ENCODE data around the gene GOLPH3.
"Not testable (repeated sequence)": the region's sequence is repeated elsewhere in the genome, so short reads cannot be mapped to it uniquely, and the experiment has no call there.

Gene GOLPH3

DNA sequence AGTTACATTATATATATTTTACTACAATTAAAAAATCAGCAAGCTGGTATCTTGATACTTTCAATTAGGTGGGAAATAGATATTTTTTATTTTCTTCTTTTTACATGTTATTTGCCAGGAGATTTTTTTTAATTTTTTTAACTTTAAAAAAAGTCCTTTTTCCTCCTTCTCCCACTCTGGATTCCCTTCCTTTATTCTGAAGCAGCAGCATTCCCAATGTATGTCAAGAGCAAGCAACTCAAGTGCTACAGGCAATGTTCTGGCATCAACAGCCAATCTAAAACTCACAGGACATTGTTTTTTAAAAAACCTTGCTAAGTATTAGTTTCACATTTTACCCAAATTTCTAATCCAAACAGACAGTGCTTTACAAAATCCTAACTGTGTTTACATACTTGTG lies 41.4 kb downstream of the GOLPH3 start:
- DNase-seq: no peak

DNA sequence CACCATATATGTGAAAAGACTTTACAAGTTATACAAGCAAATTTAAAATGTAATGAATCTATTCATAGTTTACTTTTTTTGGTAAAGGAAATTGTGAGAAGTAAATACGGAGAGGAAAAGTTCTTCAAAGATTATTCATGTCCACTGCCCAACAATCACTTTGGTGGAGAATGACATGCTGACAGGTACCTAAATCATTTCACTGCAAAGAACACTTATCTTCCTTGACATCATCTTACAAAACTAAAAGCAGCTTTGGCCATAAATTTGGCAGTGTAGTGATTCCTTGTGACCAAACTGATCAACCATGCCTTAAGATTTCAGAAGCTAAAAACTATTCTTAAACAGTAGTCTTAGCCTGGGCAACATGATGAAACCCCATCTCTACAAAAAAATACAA lies 42.5 kb downstream of the GOLPH3 start:
- DNase-seq: no peak

DNA sequence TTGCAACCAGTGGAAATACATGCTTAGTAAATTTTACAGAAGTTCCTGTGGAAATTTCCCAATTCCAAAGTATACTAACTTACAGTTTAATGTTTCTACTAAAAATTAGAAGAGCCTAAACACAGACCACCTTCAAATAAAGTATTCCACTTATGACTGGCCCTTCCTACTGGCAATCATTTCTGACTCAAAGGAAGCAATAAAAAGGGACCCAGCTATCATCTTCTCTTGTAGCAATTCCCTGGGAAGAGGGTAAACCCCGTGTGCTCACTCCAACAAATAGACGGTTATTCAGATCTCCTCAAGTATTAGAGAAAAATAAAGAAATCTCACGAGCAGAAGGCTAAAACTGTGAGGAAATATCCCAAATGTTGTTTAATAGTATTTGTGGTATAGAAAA lies 43.3 kb downstream of the GOLPH3 start:
- no peak for DNase-seq

DNA sequence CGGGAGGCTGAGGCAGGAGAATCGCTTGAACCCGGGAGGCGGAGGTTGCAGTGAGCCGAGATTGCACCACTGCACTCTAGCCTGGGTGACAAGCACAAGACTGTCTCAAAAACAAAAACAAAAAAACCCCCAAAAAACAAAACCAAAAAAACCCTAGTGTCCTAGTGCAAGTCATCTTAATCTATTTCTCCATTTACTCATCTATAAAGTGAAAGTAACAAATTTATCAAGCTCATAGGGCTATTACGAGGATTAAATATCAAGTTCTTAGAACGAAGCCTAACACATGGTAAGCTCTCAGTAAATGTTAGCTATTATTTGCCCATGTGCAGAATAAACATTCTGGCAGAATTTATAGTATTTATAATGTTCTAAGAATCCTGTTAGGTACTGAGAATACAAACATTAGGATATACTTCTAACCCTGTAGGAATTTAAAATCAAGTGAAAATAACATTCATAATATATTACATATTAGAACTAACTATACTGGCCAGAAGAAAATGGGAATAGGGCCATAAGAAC lies 45.0 kb downstream of the GOLPH3 start:
- no peak for DNase-seq

DNA sequence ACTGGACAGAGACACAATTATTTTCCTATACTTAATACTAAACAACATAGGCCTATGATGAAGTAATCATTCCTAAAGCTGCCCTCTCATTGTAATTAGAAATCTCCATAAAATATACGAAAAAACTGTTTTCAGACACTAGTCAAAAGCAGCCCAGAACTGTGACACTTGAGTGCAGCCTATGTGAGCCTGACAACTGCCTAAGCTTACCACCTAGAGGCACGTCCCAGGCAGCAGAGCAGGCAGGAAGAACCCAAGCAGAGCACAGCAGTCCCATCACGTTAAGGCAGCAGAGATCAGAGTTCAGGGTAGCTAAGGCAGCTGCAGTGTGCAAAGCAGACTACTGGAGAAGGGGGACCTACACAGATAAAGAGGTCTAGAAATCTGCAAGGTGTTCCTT lies 46.4 kb downstream of the GOLPH3 start:
- no peak for DNase-seq

GRCh38 chr5:32126691-32127090 lies 47.4 kb downstream of the GOLPH3 start:
- no peak for DNase-seq

GRCh38 chr5:32123889-32124676 lies 50.0 kb downstream of the GOLPH3 start:
- DNase-seq: no peak

GRCh38 chr5:32123058-32123805 lies 50.9 kb downstream of the GOLPH3 start:
- DNase-seq: no peak

GRCh38 chr5:32118922-32119321 lies 55.2 kb downstream of the GOLPH3 start:
- DNase-seq: not testable (repeated sequence)

DNA sequence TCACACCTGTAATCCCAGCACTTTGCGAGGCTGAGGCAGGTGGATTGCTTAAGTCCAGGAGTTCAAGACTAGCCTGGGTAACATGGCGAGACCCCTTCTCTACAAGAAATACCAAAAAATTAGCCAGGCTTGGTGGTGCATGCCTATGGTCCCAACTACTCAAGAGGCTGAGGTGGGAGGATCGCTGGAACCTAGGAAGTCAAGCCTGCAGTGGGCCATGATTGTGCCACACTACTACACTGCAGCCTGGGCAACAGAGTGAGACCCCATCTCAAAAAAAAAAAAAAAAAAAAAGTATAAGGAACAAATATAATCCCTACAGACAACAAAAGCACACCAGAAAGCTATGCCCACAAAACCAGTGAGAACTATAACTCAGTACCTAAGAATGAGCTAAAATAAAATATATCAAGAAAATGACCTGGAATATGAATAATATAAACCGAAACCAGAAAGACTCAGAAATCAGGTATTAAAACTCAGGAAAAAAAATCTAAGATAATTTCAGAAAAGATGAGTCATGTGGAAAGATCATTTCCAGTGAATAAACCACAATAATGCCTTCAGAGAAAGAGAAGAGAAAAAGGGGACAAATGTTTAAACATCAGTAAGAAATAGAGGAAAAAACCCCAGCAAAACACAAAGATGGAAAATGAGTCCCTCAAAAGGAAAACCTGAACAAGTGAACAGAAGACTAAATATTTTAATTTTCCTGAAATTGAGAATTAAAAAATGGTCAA lies 57.4 kb downstream of the GOLPH3 start:
- DNase-seq: no peak

- no peak for DNase-seq
Measured at GRCh38 chr5:32115985-32116384, 58.1 kb downstream of the GOLPH3 start.

GRCh38 chr5:32110111-32110696 lies 63.9 kb downstream of the GOLPH3 start:
- DNase-seq: no peak

DNA sequence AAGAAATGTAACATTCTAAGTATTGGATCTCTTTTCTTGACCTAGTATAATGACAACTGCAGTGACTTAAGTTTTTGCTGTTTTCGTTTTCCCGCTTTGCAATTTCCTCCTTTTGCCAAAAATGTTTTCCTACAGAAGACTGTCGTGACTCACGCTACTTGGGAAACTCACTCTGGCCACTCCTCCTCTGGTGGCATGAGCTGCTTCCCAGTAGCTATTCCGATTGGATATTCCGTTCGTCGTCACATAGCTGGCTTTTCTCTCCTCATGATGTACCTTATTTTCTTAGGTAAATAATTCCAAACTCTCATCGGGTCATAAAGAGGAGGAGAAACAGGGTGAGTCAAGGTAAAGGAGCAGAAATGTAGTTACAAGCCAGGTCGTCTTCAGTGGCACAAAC lies 64.9 kb downstream of the GOLPH3 start:
- DNase-seq: no peak

- no peak for DNase-seq
Measured at GRCh38 chr5:32108167-32108566, 66.0 kb downstream of the GOLPH3 start.

GRCh38 chr5:32107291-32107690 lies 66.8 kb downstream of the GOLPH3 start:
- no peak for DNase-seq

DNA sequence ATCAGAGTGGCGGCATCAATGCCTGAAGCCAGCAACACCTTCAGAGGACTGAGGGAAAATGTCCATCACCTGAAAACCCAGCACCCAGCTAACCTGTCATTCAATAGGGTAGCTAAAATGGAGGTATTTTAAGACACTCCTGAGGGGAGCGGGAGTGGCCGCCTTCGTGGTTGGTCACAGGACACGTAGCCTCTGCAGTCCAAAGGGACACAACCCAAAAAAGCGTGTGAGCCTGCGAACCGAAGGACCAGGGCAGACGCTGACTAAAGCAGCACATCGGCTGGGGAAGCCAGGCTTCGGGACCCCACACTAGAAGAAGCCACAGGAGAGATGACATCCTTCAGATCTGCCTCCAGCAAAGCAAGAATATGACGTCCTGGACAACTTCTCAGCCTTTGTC lies 70.6 kb downstream of the GOLPH3 start:
- no peak for DNase-seq

GRCh38 chr5:32102254-32102986 lies 71.7 kb downstream of the GOLPH3 start:
- DNase-seq: no peak

- DNase-seq: no peak
Measured at GRCh38 chr5:32100691-32101302, 73.3 kb downstream of the GOLPH3 start.

- DNase-seq: no peak
Measured at GRCh38 chr5:32100230-32100629, 73.9 kb downstream of the GOLPH3 start.

GRCh38 chr5:32099486-32100035 lies 74.6 kb downstream of the GOLPH3 start:
- DNase-seq: no peak

DNA sequence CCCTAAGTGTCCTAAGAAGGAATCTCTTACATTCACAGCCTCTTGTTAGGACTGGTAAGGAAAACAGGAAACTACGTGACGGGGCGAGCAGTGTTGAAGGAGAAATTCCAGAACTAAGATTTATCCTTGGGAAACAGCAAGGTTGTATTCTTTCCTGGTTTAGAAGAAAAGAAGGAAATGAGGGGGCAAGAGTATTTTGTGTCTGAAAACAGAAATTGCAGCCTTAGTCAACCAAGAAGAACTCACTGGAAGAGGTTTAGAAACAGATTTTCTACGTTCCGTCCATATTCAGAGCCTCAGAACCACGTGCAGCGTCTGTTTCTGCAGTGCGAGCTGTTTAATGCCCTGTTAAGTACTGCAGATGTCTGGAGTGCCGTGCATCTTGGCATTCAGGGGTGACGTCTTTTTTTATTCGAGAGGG lies 75.2 kb downstream of the GOLPH3 start:
- DNase-seq: no peak

GRCh38 chr5:32098291-32098690 lies 75.8 kb downstream of the GOLPH3 start:
- DNase-seq: no peak

All from NCI-H1048 (cell line).